Activated naive CD4-positive, alpha-beta T cell treated with anti-CD3 and anti-CD28 coated beads, Interleukin-2, amount 10 ng/mL, durations not matched to agents 5 hours and 36 hours (primary cell): Measurements from ENCODE around the gene PYROXD2. TPM values are rescaled to one million over a fixed set of nuclear protein-coding genes. Genes with fewer than 3 reads are reported as not detected.

ENCODE experiments used
- microRNA-seq: library from miRNA; unstranded; fragments of <30 nt; microRNA quantifications from one replicate; pipeline ENCODE4 v1.2.0, GENCODE V29; 2022; ENCODE audit warnings: borderline microRNAs expressed, borderline replicate concordance
- total RNA-seq, 2 experiments: library from RNA; stranded (reverse); gene quantifications; one replicate each; pipeline ENCODE4 v1.2.3, GENCODE V29; 2021

Gene PYROXD2
- 10 to 100 TPM; 16.0 to 16.2 TPM for total RNA-seq

DNA sequence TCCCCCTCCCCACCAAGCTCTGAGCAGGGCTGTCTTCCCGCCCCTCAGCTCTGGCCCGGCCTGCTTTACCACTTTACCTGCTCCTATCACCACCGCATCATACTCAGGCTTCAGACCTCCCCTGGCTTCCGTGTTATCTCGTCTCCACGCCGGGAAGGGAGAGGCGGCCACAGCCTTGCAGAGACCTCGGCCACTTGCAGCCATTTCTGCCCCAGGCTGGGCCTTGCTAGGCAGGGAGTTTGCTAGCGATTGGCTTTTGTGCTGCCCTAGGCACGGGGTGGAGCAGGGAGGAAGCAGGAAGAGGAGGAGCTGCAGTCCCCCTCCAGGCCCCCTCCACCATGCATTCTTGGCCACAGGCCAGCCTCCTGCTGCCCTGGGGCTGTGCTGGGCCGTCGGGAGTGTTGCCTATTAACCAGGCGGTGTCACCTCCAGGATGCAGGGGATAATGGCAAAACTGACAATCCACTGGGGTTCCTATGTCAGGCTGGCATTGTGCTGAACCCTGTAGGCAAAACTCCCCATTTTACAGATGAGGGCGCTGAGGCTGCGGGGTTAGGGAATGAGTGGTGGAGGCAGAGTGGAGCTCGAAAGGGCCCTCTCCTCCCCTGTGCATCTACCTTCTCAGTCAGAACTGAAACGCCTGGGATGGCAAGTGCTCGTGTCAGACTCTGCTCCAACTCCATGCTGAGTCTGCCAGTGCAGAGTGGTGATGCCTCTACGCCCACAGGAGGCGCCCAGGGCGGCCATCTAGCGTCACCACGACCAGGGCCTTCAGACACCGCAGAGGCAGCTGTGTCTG lies at the start of gene PYROXD2:
Gene PYROXD2, minus strand, starts transcription at position 251 of the 799 bp plus-strand sequence. Its CDS starts 47 bp downstream, at position 204.

DNA sequence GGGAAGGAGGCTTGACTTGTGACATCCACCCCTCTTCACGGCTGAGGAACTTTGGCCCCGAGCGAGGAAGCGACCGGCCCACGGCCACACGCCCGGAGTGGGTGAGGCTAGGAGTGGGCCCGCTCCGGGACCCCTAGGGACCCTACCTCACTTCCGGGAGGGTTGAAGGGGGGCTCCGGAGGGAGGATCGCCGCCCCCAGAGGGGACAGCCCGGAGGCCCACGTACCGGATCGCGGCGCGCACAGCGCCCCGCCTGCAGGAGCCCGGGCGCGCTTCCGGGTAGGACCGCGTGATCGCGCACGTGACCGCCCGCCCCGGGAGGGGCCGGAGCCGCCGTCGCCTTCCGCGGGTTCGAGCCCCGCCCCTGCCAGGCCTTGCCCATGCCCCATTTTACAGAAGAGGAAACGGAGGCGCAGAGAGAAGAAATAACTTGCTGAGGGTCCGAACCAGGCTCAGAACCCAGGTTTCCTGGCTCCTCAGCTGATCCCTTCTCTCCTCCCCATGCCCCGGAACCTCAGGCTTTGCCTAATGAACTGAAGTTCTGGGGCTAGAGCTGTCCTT lies 31.8 kb upstream of the PYROXD2 start, which contains the start of gene HPS1:
Gene HPS1, minus strand, starts transcription at position 275 of the 561 bp plus-strand sequence. CDS start 3,695 bp downstream, outside the sequence.

Small RNA genes lying within 50 kb of the gene (microRNA-seq; reads per million reads assigned to microRNA genes)
- gene MIR1287: 39.0 reads per million, percentile 62 among the genes with 10 or more reads in this experiment
- not detected for gene MIR4685

Other genes starting within 250 kb of the PYROXD2 start
- gene LOXL4, start 147.0 kb downstream of the PYROXD2 start, total RNA-seq: not detected
- gene HPS1, start 31.8 kb upstream of the PYROXD2 start, total RNA-seq: 10 to 100 TPM; 79.6 to 89.3 TPM